Suprapubic skin (tissue), 3 donors: ENCODE data around the gene CALML5.

Source experiments
- EP300 ChIP-seq: sonication (generic); formaldehyde crosslinking; IDR thresholded peaks from one replicate; pipeline ENCODE4 v1.6.1; 2017; ENCODE audit warnings: antibody characterized with exemption
- POLR2A ChIP-seq, 2 donors: fragments of 450-650 bp; IDR thresholded peaks; one replicate each; pipeline ENCODE4 v1.6.1; 2017; ENCODE audit warnings: antibody characterized with exemption in 2 of 2, mild to moderate bottlenecking in 2 of 2, moderate library complexity in 2 of 2
- TF ChIP-seq, protein P1 (sequence below), 2 donors: fragments of 200-600 bp in 1 of 2; fragments of 450-650 bp in 1 of 2; sonication (generic) in 1 of 2; IDR thresholded peaks; one replicate each; pipeline ENCODE4 v1.5.1; 2016 to 2019; ENCODE audit warnings: antibody characterized with exemption in 2 of 2, mild to moderate bottlenecking in 1 of 2, moderate library complexity in 1 of 2

DNA sequence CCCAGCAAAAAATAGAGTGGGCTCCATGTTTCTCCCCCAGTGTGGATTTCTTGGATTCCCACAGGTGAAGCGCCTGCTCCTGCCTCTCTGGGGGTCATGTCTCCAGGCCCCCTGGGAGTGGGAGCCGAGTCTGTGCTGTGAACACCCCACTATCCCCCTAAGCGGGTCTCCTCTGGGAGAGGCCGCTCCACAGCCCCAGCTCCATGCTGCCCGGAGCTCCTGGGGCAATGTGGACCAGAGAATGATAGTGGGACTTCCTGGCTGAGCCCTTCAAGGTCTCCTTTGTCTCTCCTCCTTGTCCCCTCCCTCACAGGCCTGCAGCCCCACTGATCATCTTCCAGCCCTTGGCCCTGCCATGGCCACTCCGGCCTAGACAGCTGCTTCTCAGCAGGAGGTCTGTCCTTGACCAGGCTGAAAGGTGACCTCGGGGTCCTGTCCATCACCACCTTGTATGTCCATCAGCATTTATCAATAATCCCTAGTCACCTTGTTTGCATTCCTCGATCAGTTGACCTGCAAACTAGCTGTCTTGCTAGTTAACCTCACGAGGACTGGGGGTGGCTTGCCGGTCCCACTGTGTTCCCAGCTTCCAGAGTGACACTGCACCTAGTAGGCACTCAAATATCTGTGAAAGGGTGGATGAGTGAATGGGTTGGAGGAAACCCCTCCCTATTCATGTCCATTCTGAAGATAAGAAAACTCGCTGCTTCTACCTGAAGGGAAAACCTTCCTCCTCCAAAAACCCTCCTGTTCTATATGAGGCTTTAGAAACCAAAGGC is 24.6 kb upstream of the CALML5 start:
- TF ChIP-seq, protein P1, sequence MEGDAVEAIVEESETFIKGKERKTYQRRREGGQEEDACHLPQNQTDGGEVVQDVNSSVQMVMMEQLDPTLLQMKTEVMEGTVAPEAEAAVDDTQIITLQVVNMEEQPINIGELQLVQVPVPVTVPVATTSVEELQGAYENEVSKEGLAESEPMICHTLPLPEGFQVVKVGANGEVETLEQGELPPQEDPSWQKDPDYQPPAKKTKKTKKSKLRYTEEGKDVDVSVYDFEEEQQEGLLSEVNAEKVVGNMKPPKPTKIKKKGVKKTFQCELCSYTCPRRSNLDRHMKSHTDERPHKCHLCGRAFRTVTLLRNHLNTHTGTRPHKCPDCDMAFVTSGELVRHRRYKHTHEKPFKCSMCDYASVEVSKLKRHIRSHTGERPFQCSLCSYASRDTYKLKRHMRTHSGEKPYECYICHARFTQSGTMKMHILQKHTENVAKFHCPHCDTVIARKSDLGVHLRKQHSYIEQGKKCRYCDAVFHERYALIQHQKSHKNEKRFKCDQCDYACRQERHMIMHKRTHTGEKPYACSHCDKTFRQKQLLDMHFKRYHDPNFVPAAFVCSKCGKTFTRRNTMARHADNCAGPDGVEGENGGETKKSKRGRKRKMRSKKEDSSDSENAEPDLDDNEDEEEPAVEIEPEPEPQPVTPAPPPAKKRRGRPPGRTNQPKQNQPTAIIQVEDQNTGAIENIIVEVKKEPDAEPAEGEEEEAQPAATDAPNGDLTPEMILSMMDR (IDR thresholded peaks at IDR 0.05): no peak
- no peak for TF ChIP-seq POLR2A (IDR thresholded peaks at IDR 0.05)
- TF ChIP-seq EP300: no peak
